MCF 10A (cell line): ENCODE measurements around the gene IL4R. TPM values are rescaled to one million over a fixed set of nuclear protein-coding genes. Genes with fewer than 3 reads are reported as not detected.

Experiments
- BruUV-seq: library from RNA; stranded (reverse); fragments of 400-500 nt; replicated peaks from 2 replicates; lab custom pipeline; 2021; lab: Mats Ljungman, UMichigan
- CTCF ChIA-PET: fragments of 300-600 bp; sonication (Branson Sonifier 250); formaldehyde crosslinking; extraction: SDS; loops from one replicate; lab custom pipeline; 2021; ENCODE audit warnings: antibody characterized with exemption, inconsistent platforms; lab: Yijun Ruan, JAX
- POLR2A ChIA-PET: fragments of 300-600, 350-650 bp; sonication (Branson Sonifier 250); formaldehyde crosslinking; extraction: SDS; loops from one replicate; lab custom pipeline; 2020; ENCODE audit warnings: antibody characterized with exemption, inconsistent platforms; lab: Yijun Ruan, JAX
- DNase-seq: peaks from one replicate; pipeline ENCODE4 v3.0.0-alpha.2; 2018; ENCODE audit not compliant: unreplicated experiment
- H3K27ac Mint-ChIP-seq: one replicate; pipeline ENCODE4 v1.8.0; 2022; ENCODE audit warnings: mild to moderate bottlenecking, low read depth, mixed read lengths; ENCODE audit not compliant: unreplicated experiment
- H3K27me3 Mint-ChIP-seq: one replicate; pipeline ENCODE4 v1.8.0; 2022; ENCODE audit warnings: mixed read lengths; ENCODE audit not compliant: insufficient read depth, unreplicated experiment
- H3K36me3 Mint-ChIP-seq: one replicate; pipeline ENCODE4 v1.8.0; 2022; ENCODE audit warnings: mild to moderate bottlenecking, moderate library complexity, mixed read lengths; ENCODE audit not compliant: insufficient read depth, unreplicated experiment
- H3K4me1 Mint-ChIP-seq: one replicate; pipeline ENCODE4 v1.8.0; 2022; ENCODE audit warnings: mixed read lengths; ENCODE audit not compliant: insufficient read depth, unreplicated experiment
- H3K4me3 Mint-ChIP-seq: one replicate; pipeline ENCODE4 v1.8.0; 2022; ENCODE audit warnings: mild to moderate bottlenecking, moderate library complexity, mixed read lengths; ENCODE audit not compliant: unreplicated experiment
- H3K9me3 Mint-ChIP-seq: one replicate; pipeline ENCODE4 v1.8.0; 2022; ENCODE audit warnings: mixed read lengths; ENCODE audit not compliant: unreplicated experiment
- CTCF ChIP-seq: fragments of 200-600 bp; IDR thresholded peaks from one replicate; pipeline ENCODE4 v1.8.0; 2022; ENCODE audit warnings: antibody characterized with exemption, mild to moderate bottlenecking; ENCODE audit not compliant: unreplicated experiment
- intact Hi-C: fragments of 100-400 bp; cut with micrococcal nuclease; formaldehyde crosslinking; loops from 2 replicates; pipeline ENCODE4 v1.14.1; 2022
- total RNA-seq: library from RNA; stranded (reverse); gene quantifications from 2 replicates; pipeline ENCODE4 v1.2.3, GENCODE V29; 2022

IL4R gene
- total RNA-seq, 1 experiment from 2014 or later, result 51.9 TPM

GRCh38 chr16:27400751-27401620 lies 87.2 kb downstream of the IL4R start:
- no peak for TF ChIP-seq CTCF
- Mint-ChIP-seq H3K27me3 (no peaks in the 10 kb centered on the region), H3K9me3 (peaks cover 2% of the 10 kb centered on the region), H3K4me3 (no peak overlapping the region), H3K4me1 (no peaks in the 10 kb centered on the region), H3K36me3 (no peaks in the 10 kb centered on the region), H3K27ac (no peak overlapping the region)
- CTCF ChIA-PET, result interaction anchor here (0.5 to 1.8 kb wide), 5 partner anchors 10 to 166 kb away, joined by 3 to 4 read pairs (median 4); no protein-coding TSS in a partner anchor
- no TSS peak for BruUV-seq
- DNase-seq, result no peak
- POLR2A ChIA-PET, result interaction anchor here (0.6 to 1.5 kb wide), 4 partner anchors 10 to 1898 kb away, joined by 3 to 4 read pairs (median 3); no protein-coding TSS in a partner anchor
- intact Hi-C loops, result no loop called here

GRCh38 chr16:27401768-27402568 lies 88.2 kb downstream of the IL4R start, which contains the start of gene IL21R:
Gene IL21R, plus strand, starts transcription at chr16:27402174. Its CDS starts 27,898 bp downstream, at chr16:27430072.
- BruUV-seq, result no TSS peak
- no peak for DNase-seq
- Mint-ChIP-seq H3K4me3 (peak within 1 kb of the TSS; percentile 52), H3K27me3 (no peaks in the 10 kb centered on the region), H3K27ac (no peak within 1 kb of the TSS), H3K36me3 (no peaks in the 10 kb centered on the region), H3K9me3 (no peaks in the 10 kb centered on the region), H3K4me1 (no peaks in the 10 kb centered on the region)
- CTCF ChIA-PET, result interaction anchor here (0.5 to 1.8 kb wide), 5 partner anchors 11 to 1445 kb away, joined by 3 to 4 read pairs (median 3); no protein-coding TSS in a partner anchor
- no peak for TF ChIP-seq CTCF
- POLR2A ChIA-PET, result no interaction called here
- intact Hi-C loops, result no loop called here

GRCh38 chr16:27402569-27402963 lies 88.8 kb downstream of the IL4R start:
- no peak overlapping the region for H3K27ac Mint-ChIP-seq
- no peaks in the 10 kb centered on the region for H3K36me3 Mint-ChIP-seq
- no TSS peak for BruUV-seq
- TF ChIP-seq CTCF, result no peak
- H3K4me1 Mint-ChIP-seq, result no peaks in the 10 kb centered on the region
- H3K27me3 Mint-ChIP-seq, result no peaks in the 10 kb centered on the region
- no peak overlapping the region for H3K4me3 Mint-ChIP-seq
- CTCF ChIA-PET, result interaction anchor here (0.6 kb wide), 1 partner anchor 1446 kb away, joined by 3 read pairs; no protein-coding TSS in a partner anchor
- DNase-seq, result no peak
- no peaks in the 10 kb centered on the region for H3K9me3 Mint-ChIP-seq
- intact Hi-C loops, result no loop called here
- POLR2A ChIA-PET, result no interaction called here
